GM19240 (cell line): Measurements from ENCODE around the gene RGL1.

Source experiments
- DNase-seq: peaks from one replicate; pipeline ENCODE4 v3.0.0; 2011; ENCODE audit warnings: low spot score; ENCODE audit not compliant: insufficient read length

Gene RGL1

GRCh38 chr1:183954496-183954895, 149.6 kb downstream of the RGL1 start:
- no peak for DNase-seq

DNA sequence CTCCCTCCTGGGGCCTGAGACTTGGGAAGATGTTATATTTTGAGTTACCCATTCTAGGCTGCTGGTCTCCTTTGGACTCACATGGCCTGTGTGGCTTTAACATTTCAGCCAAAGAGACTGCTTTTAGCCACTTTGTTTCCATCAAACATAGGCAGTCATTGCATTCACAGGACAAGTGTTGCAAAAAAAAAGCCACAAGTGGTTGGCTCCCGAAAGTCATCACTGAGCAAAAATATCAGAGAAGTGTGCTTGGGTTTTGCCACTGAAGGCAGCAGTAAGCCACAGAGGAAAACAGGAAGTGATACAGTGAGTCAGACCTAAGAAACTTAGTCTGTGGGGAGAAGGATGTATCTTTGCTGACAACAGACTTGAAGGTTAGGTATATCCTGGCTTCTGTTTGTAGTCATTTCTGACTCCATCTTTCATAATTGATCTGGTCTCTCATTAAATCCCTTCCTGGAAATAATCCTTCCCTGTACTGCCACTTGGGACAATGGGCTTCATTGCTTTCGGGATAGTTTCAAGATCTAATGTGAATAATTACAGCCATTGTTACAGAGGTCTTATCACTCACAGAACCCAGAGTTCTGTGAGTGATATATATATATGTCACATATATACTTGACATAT, 151.8 kb downstream of the RGL1 start:
- peak; percentile 55 for DNase-seq

DNA sequence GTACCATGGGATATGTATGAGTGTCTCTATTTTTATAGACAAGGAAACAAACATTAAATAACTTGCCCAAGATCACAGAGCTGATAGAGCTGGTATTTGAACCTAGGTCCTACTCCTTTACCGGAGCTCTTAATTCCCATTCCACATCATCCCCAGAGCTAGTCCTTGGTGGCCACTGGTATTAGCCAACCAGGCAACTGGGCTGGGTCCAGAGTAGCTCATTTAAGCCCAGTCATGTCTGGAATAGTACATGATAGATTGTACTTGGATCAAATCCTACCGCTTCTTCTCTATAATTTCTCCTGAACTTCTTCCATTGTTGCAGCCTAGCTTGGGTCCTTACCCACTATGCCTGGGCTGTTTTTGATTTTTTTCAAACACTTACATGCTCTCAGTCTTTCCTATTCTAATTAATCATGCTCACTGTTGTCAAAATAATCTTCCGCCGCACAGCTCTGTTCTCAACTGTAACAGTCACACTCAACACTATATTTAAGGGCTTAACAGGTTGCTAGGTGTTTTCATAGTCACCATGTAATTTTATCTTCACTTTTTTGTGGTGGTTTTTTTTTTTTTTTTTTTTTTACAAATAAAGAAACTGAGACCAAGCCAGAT, 152.4 kb downstream of the RGL1 start:
- DNase-seq: no peak

DNA sequence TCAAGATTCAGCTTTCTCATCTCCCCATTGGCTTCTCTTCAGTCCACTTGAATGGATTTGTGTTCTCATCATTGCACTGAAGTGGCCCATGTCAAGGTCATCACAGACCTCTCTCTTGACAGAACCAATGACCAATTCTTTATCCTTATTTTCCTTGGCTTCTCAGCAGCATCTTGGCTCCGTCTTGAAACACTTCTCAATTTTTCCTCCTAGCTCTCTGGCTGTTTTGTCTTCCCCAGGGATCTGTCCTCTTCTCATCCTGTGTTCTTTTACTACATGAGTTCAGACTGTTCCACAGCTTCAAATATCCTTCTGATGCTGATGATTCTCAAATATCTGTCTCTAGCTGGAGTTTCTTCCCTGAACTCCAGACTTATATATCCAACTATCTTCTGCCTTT, 154.0 kb downstream of the RGL1 start:
- DNase-seq: no peak

DNA sequence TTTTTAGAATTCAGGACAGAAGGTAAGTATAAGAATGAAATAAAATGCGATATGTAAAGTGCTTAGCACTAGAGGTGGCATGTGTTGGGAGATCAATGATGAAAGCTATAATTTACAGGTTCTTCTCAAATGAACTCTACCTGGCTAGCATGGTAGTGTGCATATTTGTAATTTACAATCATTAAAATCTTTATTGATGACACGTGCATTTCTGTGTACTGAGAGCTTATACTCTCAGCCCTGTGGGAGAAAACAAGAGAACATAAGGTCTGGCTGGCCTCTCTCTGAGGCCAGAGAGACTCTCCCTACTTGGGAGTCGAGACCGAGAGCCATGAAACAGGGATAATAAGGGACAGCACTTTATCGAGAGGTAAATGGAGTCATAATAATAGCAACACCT, 156.2 kb downstream of the RGL1 start:
- no peak for DNase-seq

DNA sequence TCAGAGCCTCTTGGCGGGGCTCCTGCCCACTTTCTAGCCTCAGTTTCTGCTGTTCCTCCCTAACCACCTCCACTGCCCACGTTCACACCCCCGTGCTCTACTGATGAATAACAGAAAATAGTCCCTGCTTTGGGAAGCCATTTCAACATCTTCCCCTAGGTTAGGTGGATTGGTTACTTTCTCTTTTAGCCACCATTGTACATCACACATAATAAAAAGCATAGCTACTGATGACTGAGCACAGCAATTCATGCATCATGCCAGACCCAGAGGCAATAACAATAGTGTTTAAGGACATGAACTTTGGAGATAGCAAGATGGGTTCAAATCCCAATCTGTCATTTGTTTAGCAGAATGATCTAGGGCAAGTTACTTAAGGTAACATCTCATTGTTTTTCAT, 158.0 kb downstream of the RGL1 start:
- no peak for DNase-seq

DNA sequence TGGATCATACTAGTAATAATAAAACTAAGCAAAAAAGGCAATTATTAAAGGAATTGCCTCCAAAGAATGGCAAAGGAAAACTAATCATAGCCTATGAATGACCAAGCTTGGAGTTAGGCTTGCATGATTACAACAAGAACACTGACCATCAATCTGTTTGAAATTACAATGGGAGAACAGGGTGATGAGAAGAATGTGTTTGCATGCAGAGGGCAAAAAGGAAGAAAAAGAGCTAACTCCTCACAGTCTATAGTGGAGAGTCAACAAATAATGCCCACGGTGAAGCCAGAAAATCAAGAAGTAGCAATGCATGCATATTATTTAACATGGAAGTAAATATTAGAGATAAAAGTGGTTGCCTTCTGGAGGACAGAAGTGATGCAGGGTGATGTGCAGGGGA, 160.8 kb downstream of the RGL1 start:
- DNase-seq: no peak

- DNase-seq: no peak
These were observed 161.6 kb downstream of the RGL1 start for GRCh38 chr1:183966487-183966886.

- DNase-seq: no peak
These were observed 163.0 kb downstream of the RGL1 start for GRCh38 chr1:183967914-183968313.

GRCh38 chr1:183968386-183968785, 163.5 kb downstream of the RGL1 start:
- no peak for DNase-seq

DNA sequence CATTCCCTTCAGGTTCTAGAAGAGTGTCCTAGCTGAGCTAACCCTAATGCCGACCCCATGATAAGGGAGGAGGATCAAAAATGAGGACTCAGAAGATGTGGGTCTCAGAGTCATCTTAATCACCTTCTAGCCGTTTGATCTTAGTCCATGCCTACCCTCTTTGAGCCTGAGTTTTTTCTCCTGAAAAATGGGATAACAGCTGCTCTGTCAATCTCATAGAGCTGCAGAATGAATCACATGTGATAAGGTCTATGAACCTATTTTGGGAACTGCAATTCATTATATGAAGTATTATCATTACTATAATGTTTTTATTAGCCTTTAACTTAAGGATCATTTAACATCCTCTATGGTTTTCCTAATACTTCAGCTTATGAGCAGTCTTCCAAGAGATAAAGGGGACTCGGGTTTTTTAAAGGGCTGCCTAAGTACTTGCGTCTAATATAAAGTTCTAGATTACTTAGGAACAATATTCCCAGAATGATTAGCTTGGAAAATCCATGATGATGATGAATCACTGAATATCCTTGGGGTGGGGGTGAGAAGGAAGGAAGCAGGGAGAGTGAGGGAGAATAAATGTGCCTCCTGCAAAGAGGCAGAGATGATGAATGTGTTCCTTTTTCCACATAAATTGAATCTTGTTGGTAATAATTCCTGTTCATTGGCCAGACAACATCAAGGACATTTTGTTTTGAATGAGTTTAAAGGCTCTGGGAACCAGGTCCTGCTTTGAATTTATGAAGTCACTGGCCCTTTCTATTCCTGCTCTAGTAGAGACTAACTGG, 165.8 kb downstream of the RGL1 start:
- no peak for DNase-seq

DNA sequence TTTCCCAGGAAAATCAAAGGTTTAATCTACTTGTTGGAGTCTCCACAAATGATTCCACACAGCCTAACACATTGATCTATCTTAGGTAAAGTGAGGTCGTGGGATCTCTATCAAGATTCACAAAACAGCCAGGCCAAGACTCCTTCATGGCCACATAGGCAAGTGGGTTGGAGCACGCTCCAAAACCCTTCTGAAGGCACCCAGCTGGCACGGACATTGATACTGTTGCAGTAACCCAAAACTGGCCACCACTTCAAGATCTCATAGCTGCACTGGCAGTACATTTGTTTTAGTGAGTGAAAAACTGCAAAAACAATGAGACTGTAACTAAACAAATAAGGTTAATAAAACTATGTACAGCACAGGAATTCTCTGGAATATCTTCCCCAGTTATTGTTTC, 170.7 kb downstream of the RGL1 start:
- no peak for DNase-seq

GRCh38 chr1:183977717-183978116, 172.8 kb downstream of the RGL1 start:
- DNase-seq: no peak
